Stomach (tissue), 4 donors: ENCODE results near the gene LTF.
"Not testable (repeated sequence)": the region's sequence is repeated elsewhere in the genome, so short reads cannot be mapped to it uniquely, and the experiment has no call there.

ENCODE experiments used
- CTCF ChIP-seq, 7 experiments: fragments of 450-650 bp in 4 of 7; fragments of 200-600 bp in 3 of 7; sonication (generic) in 3 of 7; IDR thresholded peaks; one replicate each; pipeline ENCODE4 v1.5.1; 2016 to 2019; ENCODE audit warnings: antibody characterized with exemption in 7 of 7, control low read depth in 2 of 7, mild to moderate bottlenecking in 1 of 7
- EP300 ChIP-seq: sonication (generic); formaldehyde crosslinking; IDR thresholded peaks from one replicate; pipeline ENCODE4 v1.6.1; 2017; ENCODE audit warnings: antibody characterized with exemption
- POLR2A ChIP-seq, 4 donors: fragments of 450-650 bp; IDR thresholded peaks; one replicate each; pipeline ENCODE4 v1.6.1; 2016; ENCODE audit warnings: antibody characterized with exemption in 4 of 4, control low read depth in 2 of 4, mild to moderate bottlenecking in 1 of 4, moderate library complexity in 1 of 4
- POLR2AphosphoS5 ChIP-seq, 3 donors: sonication (generic); formaldehyde crosslinking; IDR thresholded peaks; one replicate each; pipeline ENCODE4 v1.6.1; 2016; ENCODE audit warnings: antibody characterized with exemption in 3 of 3

- not testable (repeated sequence) for TF ChIP-seq POLR2AphosphoS5 (IDR thresholded peaks at IDR 0.05); CTCF (IDR thresholded peaks at IDR 0.05); POLR2A (IDR thresholded peaks at IDR 0.05); EP300
These were observed 61.8 kb downstream of the LTF start for GRCh38 chr3:46402902-46403301.
